Measurements from ENCODE around the gene CELF2. TPM values are rescaled to one million over a fixed set of nuclear protein-coding genes. Genes with fewer than 3 reads are reported as not detected.

Gene CELF2
- total RNA-seq, 4 donors from 2014 or later = 27.0 to 44.1 (median 31.3) TPM

DNA sequence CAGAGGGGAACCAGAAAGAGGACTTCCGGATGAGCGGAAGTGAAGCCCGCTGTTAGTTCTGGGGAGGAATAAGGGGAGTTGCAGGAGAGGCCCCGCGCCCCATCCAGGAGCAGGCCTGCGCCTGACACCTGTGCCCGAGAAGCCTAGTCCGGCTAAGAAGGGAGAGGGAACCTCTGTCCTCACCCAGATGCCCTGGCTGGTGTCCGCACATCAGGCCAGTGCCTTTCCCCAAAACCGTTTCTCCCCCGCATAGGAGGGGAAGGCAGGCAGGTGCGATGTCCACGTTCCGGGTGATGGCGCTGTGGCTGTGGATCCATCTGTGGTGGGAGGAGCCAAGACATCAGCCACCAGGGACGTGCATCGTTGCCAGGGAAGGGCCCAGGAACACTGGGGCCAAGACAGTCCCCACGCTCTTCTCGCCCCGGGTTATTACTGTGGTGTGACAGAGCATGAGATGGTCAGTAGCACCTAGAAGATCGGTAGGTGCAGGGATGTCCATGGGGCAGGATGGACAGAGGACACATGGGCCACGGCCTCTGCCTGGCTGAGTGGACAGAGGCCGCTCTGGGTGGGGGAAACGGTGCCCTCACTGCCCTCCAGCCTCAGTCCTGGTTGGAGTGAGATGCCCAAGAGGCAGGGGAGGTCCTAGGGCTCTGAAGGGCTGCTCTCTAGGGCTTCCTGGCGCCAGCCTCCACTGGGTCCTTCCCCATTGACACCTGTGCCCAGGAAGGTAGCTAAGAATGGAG lies 262.7 kb downstream of the CELF2 start:
- H3K27ac ChIP-seq = no peak overlapping the region
- WGBS, 2 donors (ENCODE audit: low coverage in 1 of 2) = 96% methylated on average over 25 of the region's 25 CpGs; no CpG with 5 or more reads in 1 of the 2 donors
- H3K27me3 ChIP-seq = no peaks in the 10 kb centered on the region
- no peaks in the 10 kb centered on the region for H3K9me3 ChIP-seq
- TF ChIP-seq, protein P1, sequence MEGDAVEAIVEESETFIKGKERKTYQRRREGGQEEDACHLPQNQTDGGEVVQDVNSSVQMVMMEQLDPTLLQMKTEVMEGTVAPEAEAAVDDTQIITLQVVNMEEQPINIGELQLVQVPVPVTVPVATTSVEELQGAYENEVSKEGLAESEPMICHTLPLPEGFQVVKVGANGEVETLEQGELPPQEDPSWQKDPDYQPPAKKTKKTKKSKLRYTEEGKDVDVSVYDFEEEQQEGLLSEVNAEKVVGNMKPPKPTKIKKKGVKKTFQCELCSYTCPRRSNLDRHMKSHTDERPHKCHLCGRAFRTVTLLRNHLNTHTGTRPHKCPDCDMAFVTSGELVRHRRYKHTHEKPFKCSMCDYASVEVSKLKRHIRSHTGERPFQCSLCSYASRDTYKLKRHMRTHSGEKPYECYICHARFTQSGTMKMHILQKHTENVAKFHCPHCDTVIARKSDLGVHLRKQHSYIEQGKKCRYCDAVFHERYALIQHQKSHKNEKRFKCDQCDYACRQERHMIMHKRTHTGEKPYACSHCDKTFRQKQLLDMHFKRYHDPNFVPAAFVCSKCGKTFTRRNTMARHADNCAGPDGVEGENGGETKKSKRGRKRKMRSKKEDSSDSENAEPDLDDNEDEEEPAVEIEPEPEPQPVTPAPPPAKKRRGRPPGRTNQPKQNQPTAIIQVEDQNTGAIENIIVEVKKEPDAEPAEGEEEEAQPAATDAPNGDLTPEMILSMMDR (IDR thresholded peaks at IDR 0.05) = no peak
- TF ChIP-seq EP300 (IDR thresholded peaks at IDR 0.05; ENCODE audit: low read depth) = no peak
- TF ChIP-seq POLR2AphosphoS5 (IDR thresholded peaks at IDR 0.05) = no peak
- no peak for TF ChIP-seq POLR2A (IDR thresholded peaks at IDR 0.05)
- H3K4me1 ChIP-seq = no peaks in the 10 kb centered on the region
- DNase-seq = no peak
- peaks cover 0 to 8% (median 0%) of the 10 kb centered on the region in 4 donors for H3K36me3 ChIP-seq
- in situ Hi-C loops (cut with MboI; ENCODE audit: low pct_ligation_motif_present in 1 of 4, low pct_unique_long_range_greater_than_20kb in 1 of 4, low sequenced_read_pairs in 3 of 4) (no loop called here), intact Hi-C loops (cut with DNase I; ENCODE audit: low total_unique reads) (no loop called here)
- H3K4me3 ChIP-seq = no peak overlapping the region

DNA sequence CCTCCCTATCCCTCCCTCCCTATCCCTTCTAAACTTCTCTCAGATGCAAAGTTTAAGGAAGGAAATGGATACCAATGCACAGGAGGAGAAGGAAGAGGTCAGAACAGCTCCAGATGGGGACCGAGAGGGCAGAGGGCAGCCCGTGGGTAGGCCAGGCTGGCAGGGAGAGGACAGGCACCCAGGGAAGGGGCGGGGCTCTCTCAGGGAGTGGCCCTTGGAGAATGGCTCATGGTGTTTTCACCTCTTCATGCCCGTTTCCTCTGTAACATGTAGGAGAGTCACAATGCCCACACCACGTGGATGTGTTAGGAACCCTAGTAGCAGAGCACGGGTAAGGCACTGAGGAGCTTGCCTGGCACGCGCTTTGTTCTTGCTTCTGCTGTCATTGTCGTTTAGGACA lies 264.5 kb downstream of the CELF2 start:
- TF ChIP-seq POLR2AphosphoS5 (IDR thresholded peaks at IDR 0.05) (no peak), EP300 (IDR thresholded peaks at IDR 0.05; ENCODE audit: low read depth) (no peak), POLR2A (IDR thresholded peaks at IDR 0.05) (no peak)
- TF ChIP-seq, protein P1 (IDR thresholded peaks at IDR 0.05) = no peak
- peaks cover 0 to 8% (median 0%) of the 10 kb centered on the region in 4 donors for H3K36me3 ChIP-seq
- intact Hi-C loops (cut with DNase I; ENCODE audit: low total_unique reads) = no loop called here
- no peak for DNase-seq
- WGBS, 2 donors (ENCODE audit: low coverage in 1 of 2) = 80 to 88% methylated on average over 1 to 9 of the region's 9 CpGs
- H3K27ac ChIP-seq = no peak overlapping the region
- H3K27me3 ChIP-seq = no peaks in the 10 kb centered on the region
- H3K9me3 ChIP-seq = no peaks in the 10 kb centered on the region
- no peak overlapping the region for H3K4me3 ChIP-seq
- no peaks in the 10 kb centered on the region for H3K4me1 ChIP-seq
- in situ Hi-C loops (cut with MboI; ENCODE audit: low pct_ligation_motif_present in 1 of 4, low pct_unique_long_range_greater_than_20kb in 1 of 4, low sequenced_read_pairs in 3 of 4) = no loop called here

DNA sequence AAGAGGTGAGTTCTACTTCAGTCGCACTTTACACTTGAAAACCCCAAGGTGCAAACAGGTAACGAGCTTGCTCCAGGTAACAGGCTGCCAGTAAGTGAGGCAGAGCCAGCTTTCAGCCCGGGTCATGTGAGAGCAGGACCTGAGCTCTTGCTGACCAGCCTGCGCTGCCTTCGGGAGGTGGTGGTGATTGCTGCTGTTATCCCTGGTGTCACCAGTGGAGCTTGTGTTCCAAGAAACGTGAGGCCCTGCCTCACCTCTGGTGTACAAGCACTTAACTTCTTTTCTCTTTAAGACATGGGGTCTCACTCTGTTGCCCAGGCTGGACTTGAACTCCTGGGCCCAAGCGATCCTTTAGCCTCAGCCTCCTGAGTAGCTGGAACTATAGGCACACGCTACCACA lies 265.0 kb downstream of the CELF2 start:
- no peaks in the 10 kb centered on the region for H3K27me3 ChIP-seq
- in situ Hi-C loops (cut with MboI; ENCODE audit: low pct_ligation_motif_present in 1 of 4, low pct_unique_long_range_greater_than_20kb in 1 of 4, low sequenced_read_pairs in 3 of 4) = no loop called here
- WGBS, 2 donors (ENCODE audit: low coverage in 1 of 2) = 95 to 100% methylated on average over 4 to 8 of the region's 8 CpGs

DNA sequence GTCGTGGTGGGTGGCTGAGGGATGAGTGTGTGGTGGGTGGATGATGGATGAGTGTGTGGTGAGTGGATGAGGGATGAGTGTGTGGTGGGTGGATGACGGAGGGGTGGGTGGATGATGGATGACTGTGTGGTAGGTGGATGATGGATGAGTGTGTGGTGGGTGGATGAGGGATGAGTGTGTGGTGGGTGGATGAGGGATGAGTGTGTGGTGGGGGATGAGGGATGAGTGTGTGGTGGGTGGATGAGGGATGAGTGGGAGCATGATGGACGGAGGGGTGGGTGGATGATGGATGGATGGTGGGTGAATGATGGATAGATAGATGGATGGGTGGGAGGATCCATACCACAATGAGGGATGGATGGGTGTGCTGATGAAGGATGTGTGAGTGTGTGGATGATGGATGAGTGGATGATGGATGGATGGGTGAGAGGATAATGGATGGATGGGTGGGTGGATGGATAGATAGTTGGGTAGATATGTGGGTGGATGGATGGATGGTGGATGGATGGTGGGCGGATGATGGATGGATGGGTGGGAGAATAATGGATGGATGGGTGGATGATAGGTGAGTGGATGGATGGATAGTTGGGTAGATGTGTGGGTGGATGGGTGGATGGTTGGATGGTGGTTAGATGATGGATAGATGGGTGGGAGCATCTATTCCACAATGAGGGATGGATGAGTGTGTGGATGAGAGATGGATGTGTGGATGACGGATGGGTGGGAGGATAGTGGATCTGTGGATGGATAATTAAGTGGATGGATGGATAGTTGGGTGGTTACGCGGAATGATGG lies 266.8 kb downstream of the CELF2 start:
- no peak for TF ChIP-seq POLR2AphosphoS5 (IDR thresholded peaks at IDR 0.05)
- WGBS, 2 donors (ENCODE audit: low coverage in 1 of 2) = 79 to 93% methylated on average over 6 to 7 of the region's 7 CpGs
- Histone ChIP-seq H3K27me3 (no peaks in the 10 kb centered on the region), H3K27ac (no peak overlapping the region), H3K4me3 (no peak overlapping the region), H3K9me3 (no peaks in the 10 kb centered on the region), H3K4me1 (no peaks in the 10 kb centered on the region), H3K36me3 (peaks cover 0 to 22% (median 4%) of the 10 kb centered on the region in 4 donors)
- DNase-seq = no peak
- in situ Hi-C loops (cut with MboI; ENCODE audit: low pct_ligation_motif_present in 1 of 4, low pct_unique_long_range_greater_than_20kb in 1 of 4, low sequenced_read_pairs in 3 of 4) (no loop called here), intact Hi-C loops (cut with DNase I; ENCODE audit: low total_unique reads) (no loop called here)

More for the DNA sequence above, 265.0 kb downstream of the CELF2 start:
- intact Hi-C loops (cut with DNase I; ENCODE audit: low total_unique reads) = no loop called here
- H3K4me3 ChIP-seq = no peak overlapping the region
- no peak overlapping the region for H3K27ac ChIP-seq
- H3K9me3 ChIP-seq = no peaks in the 10 kb centered on the region
- peaks cover 0 to 8% (median 1%) of the 10 kb centered on the region in 4 donors for H3K36me3 ChIP-seq
- no peak for DNase-seq
- H3K4me1 ChIP-seq = no peaks in the 10 kb centered on the region
- TF ChIP-seq POLR2AphosphoS5 (IDR thresholded peaks at IDR 0.05) (no peak), POLR2A (IDR thresholded peaks at IDR 0.05) (no peak), EP300 (IDR thresholded peaks at IDR 0.05; ENCODE audit: low read depth) (no peak)
- TF ChIP-seq, protein P1 (IDR thresholded peaks at IDR 0.05) = no peak
